Measurements from ENCODE around the gene GDAP2. TPM values are rescaled to one million over a fixed set of nuclear protein-coding genes. Genes with fewer than 3 reads are reported as not detected.

GDAP2 gene
- total RNA-seq, 1 experiment from 2014 or later, result 38.1 TPM

DNA sequence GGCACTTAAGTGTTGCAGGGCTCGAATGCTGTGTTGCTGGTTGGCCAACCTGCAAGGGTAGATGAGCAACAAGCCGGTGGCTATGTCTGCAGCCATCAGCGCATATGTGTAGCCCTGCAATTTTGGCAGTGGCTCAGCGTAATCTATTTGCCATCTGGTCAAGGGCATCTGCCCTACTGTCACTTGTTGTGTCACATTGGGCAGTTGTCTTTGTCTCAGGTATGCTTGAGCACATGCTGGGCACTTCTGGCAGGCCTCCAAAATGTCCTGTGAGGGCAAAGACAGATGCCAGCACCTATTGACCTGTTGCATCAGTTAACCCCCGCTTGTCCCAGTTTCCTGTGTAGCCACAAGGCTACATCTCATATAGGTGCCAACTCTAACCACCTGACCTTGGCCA lies 111.8 kb downstream of the GDAP2 start:
- H3K9me3 ChIP-seq (ENCODE audit: insufficient read depth, low read depth), result peaks cover 1% of the 10 kb centered on the region; the same call in 1 of the 2 replicates
- H3K9me2 ChIP-seq (ENCODE audit: insufficient read depth), result no peaks in the 10 kb centered on the region
- H3K36me3 ChIP-seq (ENCODE audit: low read depth), result no peaks in the 10 kb centered on the region
- intact Hi-C loops (cut with micrococcal nuclease; ENCODE audit: unreplicated experiment), result no loop called here
- no peak overlapping the region for H3K27ac ChIP-seq
- no peak for DNase-seq
- no peaks in the 10 kb centered on the region for H3K79me2 ChIP-seq (ENCODE audit: low read depth)
- no peaks in the 10 kb centered on the region for H3F3A ChIP-seq (ENCODE audit: insufficient read depth, low read depth)
- no peaks in the 10 kb centered on the region for H3K27me3 ChIP-seq (ENCODE audit: insufficient read depth, low read depth)
- H3K4me1 ChIP-seq (replicated peaks; ENCODE audit: insufficient read depth), result peaks cover 17% of the 10 kb centered on the region
- TF ChIP-seq, protein P1, sequence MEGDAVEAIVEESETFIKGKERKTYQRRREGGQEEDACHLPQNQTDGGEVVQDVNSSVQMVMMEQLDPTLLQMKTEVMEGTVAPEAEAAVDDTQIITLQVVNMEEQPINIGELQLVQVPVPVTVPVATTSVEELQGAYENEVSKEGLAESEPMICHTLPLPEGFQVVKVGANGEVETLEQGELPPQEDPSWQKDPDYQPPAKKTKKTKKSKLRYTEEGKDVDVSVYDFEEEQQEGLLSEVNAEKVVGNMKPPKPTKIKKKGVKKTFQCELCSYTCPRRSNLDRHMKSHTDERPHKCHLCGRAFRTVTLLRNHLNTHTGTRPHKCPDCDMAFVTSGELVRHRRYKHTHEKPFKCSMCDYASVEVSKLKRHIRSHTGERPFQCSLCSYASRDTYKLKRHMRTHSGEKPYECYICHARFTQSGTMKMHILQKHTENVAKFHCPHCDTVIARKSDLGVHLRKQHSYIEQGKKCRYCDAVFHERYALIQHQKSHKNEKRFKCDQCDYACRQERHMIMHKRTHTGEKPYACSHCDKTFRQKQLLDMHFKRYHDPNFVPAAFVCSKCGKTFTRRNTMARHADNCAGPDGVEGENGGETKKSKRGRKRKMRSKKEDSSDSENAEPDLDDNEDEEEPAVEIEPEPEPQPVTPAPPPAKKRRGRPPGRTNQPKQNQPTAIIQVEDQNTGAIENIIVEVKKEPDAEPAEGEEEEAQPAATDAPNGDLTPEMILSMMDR (conservative IDR thresholded peaks at IDR 0.05), result no peak
- no peak for TF ChIP-seq EZH2 (IDR thresholded peaks at IDR 0.05; ENCODE audit: low read depth)
- H3K4me2 ChIP-seq, result no peak overlapping the region
- H2AFZ ChIP-seq, result no peak overlapping the region
- H3K4me3 ChIP-seq, result no peak overlapping the region
- BruUV-seq (replicated peaks), result no TSS peak
- ChIA-PET POLR2A (ENCODE audit: unreplicated experiment) (no interaction called here), CTCF (no interaction called here)
- H4K20me1 ChIP-seq (ENCODE audit: insufficient read depth), result no peaks in the 10 kb centered on the region

DNA sequence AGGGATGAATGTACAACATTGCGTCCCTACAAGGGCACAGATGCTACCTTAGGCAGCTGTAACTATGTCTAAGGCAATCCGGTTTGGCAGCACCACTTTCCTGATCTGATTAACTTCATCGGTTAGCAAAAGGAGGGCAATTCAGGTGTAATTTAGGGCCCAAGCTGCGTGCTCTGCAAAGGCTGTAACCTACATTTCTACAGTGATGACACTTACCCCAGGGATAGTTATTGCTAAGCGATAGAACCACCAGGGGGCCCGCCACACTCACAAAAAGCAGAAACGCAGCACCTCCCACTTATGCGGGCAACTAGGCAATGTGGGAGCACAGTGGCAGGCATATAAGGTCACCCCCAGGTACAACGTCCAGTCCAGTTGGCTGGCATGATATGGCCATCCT lies 113.5 kb downstream of the GDAP2 start:
- no peaks in the 10 kb centered on the region for H3K36me3 ChIP-seq (ENCODE audit: low read depth)
- H3K4me2 ChIP-seq, result no peak overlapping the region
- ChIA-PET POLR2A (ENCODE audit: unreplicated experiment) (no interaction called here), CTCF (no interaction called here)
- intact Hi-C loops (cut with micrococcal nuclease; ENCODE audit: unreplicated experiment), result no loop called here
- H3K79me2 ChIP-seq (ENCODE audit: low read depth), result no peaks in the 10 kb centered on the region
- no peak for DNase-seq
- no TSS peak for BruUV-seq (replicated peaks)
- no peak overlapping the region for H2AFZ ChIP-seq
- no peaks in the 10 kb centered on the region for H3K27me3 ChIP-seq (ENCODE audit: insufficient read depth, low read depth)
- no peaks in the 10 kb centered on the region for H4K20me1 ChIP-seq (ENCODE audit: insufficient read depth)
- no peak overlapping the region for H3K4me3 ChIP-seq
- H3K4me1 ChIP-seq (replicated peaks; ENCODE audit: insufficient read depth), result no peaks in the 10 kb centered on the region
- H3F3A ChIP-seq (ENCODE audit: insufficient read depth, low read depth), result no peaks in the 10 kb centered on the region
- H3K9me3 ChIP-seq (ENCODE audit: insufficient read depth, low read depth), result 0 out of 2 replicates have a peak, but pooled peaks cover 4% of the 10 kb centered on the region
- H3K9me2 ChIP-seq (ENCODE audit: insufficient read depth), result no peaks in the 10 kb centered on the region
- TF ChIP-seq, protein P1 (conservative IDR thresholded peaks at IDR 0.05), result peak; percentile 34; the same call in 1 of the 2 replicates
- TF ChIP-seq EZH2 (IDR thresholded peaks at IDR 0.05; ENCODE audit: low read depth), result no peak
- no peak overlapping the region for H3K27ac ChIP-seq

GRCh38 chr1:117814856-117815797 lies 114.3 kb downstream of the GDAP2 start:
- H3K9me3 ChIP-seq (ENCODE audit: insufficient read depth, low read depth), result 0 out of 2 replicates have a peak, but pooled peaks cover 4% of the 10 kb centered on the region
- no peaks in the 10 kb centered on the region for H3F3A ChIP-seq (ENCODE audit: insufficient read depth, low read depth)
- H3K79me2 ChIP-seq (ENCODE audit: low read depth), result no peaks in the 10 kb centered on the region
- no TSS peak for BruUV-seq (replicated peaks)
- ChIA-PET CTCF (no interaction called here), POLR2A (ENCODE audit: unreplicated experiment) (no interaction called here)
- no peak for DNase-seq
- no peak overlapping the region for H3K4me2 ChIP-seq
- H3K27me3 ChIP-seq (ENCODE audit: insufficient read depth, low read depth), result no peaks in the 10 kb centered on the region
- H3K36me3 ChIP-seq (ENCODE audit: low read depth), result no peaks in the 10 kb centered on the region
- intact Hi-C loops (cut with micrococcal nuclease; ENCODE audit: unreplicated experiment), result no loop called here
- no peaks in the 10 kb centered on the region for H3K4me1 ChIP-seq (replicated peaks; ENCODE audit: insufficient read depth)
- no peaks in the 10 kb centered on the region for H4K20me1 ChIP-seq (ENCODE audit: insufficient read depth)
- H2AFZ ChIP-seq, result no peak overlapping the region
- H3K9me2 ChIP-seq (ENCODE audit: insufficient read depth), result no peaks in the 10 kb centered on the region
- no peak overlapping the region for H3K4me3 ChIP-seq
- H3K27ac ChIP-seq, result no peak overlapping the region
- no peak for TF ChIP-seq EZH2 (IDR thresholded peaks at IDR 0.05; ENCODE audit: low read depth)
- TF ChIP-seq, protein P1 (conservative IDR thresholded peaks at IDR 0.05), result no peak

Other genes with a start within 250 kb of the GDAP2 start
- gene WDR3, start 118 bp upstream of the GDAP2 start, total RNA-seq (2021), result 27.5 and 38.3 TPM in 2 replicates